Mononuclear cell (primary cell): ENCODE measurements around the gene TENM4. TPM values are rescaled to one million over a fixed set of nuclear protein-coding genes. Genes with fewer than 3 reads are reported as not detected.

Source experiments
- H3K27me3 ChIP-seq: 2 replicates; pipeline ENCODE4 v1.6.0; 2011; ENCODE audit warnings: low read length, control low read depth; ENCODE audit not compliant: insufficient read depth
- H3K4me1 ChIP-seq: 2 replicates; pipeline ENCODE4 v1.5.1; 2011; ENCODE audit warnings: mild to moderate bottlenecking, low read length, control low read depth; ENCODE audit not compliant: insufficient read depth
- H3K4me3 ChIP-seq: 2 replicates; pipeline ENCODE4 v1.5.1; 2011; ENCODE audit warnings: mild to moderate bottlenecking, low read length, moderate library complexity
- H3K9me3 ChIP-seq: 2 replicates; pipeline ENCODE4 v1.5.1; 2011; ENCODE audit warnings: low read depth, mild to moderate bottlenecking, control low read depth, low read length
- total RNA-seq: library from RNA; depleted of rRNA; stranded (reverse); fragments of >200 nt; gene quantifications from one replicate; pipeline ENCODE4 v1.2.3, GENCODE V29; 2012

TENM4 gene
- total RNA-seq, 1 donor = 0.63 TPM

DNA sequence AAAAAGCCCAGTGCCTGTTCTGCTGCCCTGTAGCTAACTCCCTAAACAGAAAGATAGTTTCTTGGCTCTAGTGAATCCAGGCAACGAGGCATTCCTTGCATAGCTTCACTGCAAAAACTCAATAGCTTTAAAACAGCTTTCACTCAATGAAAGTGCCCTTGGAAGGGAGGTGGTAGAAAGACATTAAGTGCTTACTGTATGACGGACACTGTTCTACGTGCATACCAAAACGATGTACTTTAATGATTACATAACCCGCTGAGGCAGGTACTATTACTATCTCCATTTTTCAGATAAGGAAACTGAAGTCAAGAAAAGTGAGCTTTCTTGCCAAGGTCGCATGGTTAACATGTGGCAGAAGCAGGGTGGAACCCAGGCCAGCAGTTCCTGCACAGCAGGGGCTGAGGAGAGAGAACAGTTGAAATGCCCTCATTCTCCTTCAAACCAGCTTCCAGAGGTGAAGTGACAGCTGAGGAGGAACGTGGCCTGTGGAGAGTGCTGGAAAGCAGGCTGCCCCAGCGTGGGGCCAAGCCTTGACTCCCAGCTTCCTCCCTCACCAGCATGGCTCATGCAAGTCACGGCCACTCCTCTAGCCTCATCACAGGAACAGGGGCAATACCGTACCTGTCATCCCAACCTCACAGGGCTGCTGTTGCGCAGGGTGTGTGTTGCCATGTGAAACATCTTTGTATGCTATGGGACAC lies 638.6 kb downstream of the TENM4 start:
- Histone ChIP-seq H3K4me3 (no peak overlapping the region), H3K4me1 (peaks cover 36% of the 10 kb centered on the region), H3K27me3 (no peaks in the 10 kb centered on the region), H3K9me3 (no peaks in the 10 kb centered on the region)

DNA sequence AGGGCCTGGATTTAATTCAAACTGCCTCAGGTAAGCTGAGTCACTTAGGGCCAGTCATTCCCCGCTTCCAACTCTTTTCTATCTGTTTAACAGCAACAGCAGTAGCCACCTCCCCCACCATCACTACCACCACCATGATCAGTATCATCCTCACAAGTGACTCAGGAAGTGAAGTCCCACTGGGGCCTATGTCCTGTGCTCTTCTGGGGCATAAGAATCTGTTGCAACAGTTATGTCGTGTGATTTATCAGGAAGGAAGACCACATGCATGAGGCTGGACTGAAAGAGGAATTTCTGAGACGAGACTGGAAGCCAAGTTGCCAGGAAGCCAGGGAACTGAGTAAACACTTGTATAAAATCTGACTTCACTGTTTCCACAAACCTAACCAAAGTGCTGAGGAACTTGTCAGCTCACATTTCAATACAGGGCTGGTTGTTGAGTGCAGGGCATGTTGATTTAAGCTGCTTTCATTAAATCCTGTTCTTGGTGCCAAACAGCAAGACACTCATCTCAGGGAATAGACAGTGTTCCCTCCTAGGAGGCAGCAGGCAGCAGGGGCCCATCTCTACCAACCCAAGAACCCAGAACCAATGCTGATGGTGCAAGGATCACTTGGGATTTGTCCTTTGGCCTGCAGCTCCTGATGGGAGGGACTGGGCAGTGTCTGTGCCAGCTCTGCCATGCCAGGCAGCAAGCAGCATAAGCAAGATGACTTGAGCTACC lies 639.5 kb downstream of the TENM4 start:
- no peaks in the 10 kb centered on the region for H3K27me3 ChIP-seq
- peaks cover 33% of the 10 kb centered on the region for H3K4me1 ChIP-seq
- no peak overlapping the region for H3K4me3 ChIP-seq
- no peaks in the 10 kb centered on the region for H3K9me3 ChIP-seq

DNA sequence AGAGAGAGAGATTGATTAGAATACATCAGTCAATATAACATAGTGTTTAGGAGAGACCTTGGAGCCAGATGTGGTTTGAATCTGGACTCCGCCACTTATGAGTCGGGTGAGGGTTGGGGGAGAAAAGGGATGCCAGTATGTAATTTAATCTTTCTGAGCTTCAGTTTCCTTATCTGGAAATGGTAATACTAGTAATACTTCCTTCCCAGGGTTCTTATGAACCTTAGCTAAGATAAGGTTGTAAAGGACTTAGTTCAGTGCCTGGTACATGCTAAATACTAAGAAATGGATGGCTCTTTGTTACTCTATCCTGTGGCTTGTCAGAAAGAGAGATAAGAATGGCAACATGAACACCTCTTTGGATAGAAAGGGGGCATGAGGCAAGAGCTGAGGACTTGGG lies 640.1 kb downstream of the TENM4 start:
- H3K4me3 ChIP-seq = no peak overlapping the region
- H3K4me1 ChIP-seq = peaks cover 27% of the 10 kb centered on the region
- H3K27me3 ChIP-seq = no peaks in the 10 kb centered on the region
- H3K9me3 ChIP-seq = no peaks in the 10 kb centered on the region

DNA sequence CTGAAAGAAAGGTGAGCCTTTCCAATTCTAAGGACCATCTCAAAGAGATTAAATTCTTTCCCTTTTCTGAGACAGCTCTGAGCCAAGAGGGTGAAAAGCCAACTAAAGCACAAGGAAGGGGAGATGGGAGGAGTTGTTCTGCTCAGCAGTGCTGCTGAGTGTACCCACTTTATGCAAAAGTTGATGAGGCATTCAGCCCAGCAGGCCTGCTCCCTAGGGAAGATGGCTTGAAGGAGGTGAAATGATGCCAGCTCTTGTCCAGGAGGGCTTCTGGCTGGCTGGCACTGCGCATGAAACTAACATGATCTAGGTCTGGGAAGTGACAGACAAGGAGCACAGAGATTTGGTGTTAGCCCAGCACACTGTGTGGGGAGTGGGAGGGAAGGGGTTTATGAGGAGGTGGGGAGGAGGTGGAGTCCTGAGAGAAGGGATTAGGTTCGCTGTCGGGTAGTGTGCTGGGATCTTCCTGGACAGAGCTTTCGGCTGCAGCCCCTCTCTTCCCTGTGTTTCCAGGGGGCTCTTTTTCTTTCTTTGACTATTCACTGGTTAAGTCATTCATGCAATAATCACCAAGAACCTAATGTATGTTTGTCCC lies 640.6 kb downstream of the TENM4 start:
- Histone ChIP-seq H3K9me3 (no peaks in the 10 kb centered on the region), H3K4me3 (no peak overlapping the region), H3K27me3 (no peaks in the 10 kb centered on the region), H3K4me1 (peaks cover 27% of the 10 kb centered on the region)

DNA sequence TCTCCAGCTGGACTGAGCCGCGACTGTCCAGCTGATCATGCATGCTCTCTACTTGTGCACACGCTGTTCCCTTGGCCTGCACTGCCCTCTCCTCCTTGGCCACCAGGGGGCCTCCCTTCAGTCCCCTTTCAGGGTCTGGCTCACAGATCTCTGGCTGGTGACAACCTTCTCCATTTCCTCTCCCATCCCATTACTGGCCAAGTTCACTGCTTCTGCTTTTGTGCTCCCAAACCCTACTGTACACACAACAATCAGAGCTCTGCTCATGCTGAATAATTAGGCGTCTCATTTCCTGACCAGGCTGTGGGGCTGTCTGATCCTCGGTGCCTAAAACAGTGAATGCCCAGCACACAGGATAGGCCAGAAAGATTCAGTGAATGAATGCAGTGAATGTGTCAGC lies 642.2 kb downstream of the TENM4 start:
- H3K9me3 ChIP-seq = no peaks in the 10 kb centered on the region

DNA sequence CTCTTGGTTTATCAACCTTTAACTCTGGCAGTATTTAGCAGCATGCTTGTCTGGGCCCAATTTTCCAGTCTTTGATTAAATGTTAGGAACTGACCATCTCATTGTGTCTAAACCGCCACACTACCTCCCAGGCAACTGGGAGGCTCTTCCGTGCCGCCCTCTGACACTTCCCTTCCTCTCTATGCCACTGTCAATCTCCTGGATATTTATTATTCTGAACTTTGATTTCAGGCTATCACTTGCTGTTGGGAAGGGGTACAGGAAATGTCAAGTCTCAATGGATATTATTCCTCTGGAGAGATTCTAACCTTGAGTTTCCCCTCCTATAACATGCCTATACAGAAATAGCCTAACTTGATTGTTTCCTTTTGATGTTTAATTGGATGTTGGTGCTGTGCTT lies 643.3 kb downstream of the TENM4 start:
- Histone ChIP-seq H3K9me3 (no peaks in the 10 kb centered on the region), H3K4me1 (peaks cover 27% of the 10 kb centered on the region), H3K4me3 (no peak overlapping the region), H3K27me3 (no peaks in the 10 kb centered on the region)

More for the DNA sequence above, 642.2 kb downstream of the TENM4 start:
- Histone ChIP-seq H3K27me3 (no peaks in the 10 kb centered on the region), H3K4me1 (peaks cover 27% of the 10 kb centered on the region), H3K4me3 (no peak overlapping the region)

DNA sequence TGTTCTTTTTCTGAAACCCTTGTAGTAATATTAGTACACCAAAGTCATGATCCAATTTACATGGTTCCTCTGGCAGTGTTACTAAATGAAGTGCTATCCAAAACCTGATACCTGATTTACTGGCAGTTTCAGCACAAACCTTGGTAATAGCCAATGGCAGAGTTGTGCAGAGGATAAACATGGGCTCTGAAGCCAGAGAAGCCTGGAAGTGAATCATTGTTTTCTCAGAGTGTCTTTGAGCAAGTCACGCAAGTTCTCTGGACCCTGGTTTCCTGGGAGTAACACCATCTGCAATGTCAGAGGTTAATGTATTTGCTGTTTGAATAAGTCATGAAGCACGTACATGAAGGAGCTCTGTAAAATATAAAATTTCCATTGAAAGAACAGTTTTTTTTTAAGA lies 643.9 kb downstream of the TENM4 start:
- Histone ChIP-seq H3K4me1 (peaks cover 21% of the 10 kb centered on the region), H3K4me3 (no peak overlapping the region), H3K27me3 (no peaks in the 10 kb centered on the region), H3K9me3 (no peaks in the 10 kb centered on the region)

DNA sequence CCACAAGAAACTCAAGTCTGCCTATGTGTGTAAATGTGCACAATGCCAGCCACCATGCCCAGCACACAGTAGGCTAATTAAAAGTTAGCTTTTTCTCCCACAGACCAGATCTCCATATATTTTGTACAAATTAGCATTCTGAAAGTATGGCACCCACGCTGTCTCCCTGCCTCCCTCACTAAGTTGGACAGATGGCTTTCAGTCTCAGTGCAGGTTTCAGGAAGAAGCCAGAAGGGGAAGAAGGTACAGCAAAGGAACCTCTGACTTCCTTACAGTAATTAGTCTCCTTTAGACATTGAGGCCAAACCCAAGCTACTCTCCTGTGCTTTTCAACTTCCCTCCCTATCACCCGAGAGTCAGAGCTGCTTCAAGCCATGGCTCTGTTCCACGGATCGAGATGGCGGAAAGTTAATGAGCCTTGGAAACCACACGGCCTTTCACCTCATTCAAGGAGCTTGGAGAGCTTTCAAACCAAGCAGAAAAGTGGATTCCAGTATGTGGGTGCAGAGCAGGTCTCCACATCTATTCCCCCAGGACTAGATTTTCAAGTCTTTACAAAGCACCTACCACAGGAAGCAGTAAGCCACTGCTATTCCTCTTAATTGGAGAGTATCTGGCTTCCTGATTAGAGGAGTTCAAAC lies 645.1 kb downstream of the TENM4 start:
- H3K9me3 ChIP-seq = no peaks in the 10 kb centered on the region
- no peak overlapping the region for H3K4me3 ChIP-seq
- H3K4me1 ChIP-seq = peaks cover 9% of the 10 kb centered on the region
- H3K27me3 ChIP-seq = no peaks in the 10 kb centered on the region

DNA sequence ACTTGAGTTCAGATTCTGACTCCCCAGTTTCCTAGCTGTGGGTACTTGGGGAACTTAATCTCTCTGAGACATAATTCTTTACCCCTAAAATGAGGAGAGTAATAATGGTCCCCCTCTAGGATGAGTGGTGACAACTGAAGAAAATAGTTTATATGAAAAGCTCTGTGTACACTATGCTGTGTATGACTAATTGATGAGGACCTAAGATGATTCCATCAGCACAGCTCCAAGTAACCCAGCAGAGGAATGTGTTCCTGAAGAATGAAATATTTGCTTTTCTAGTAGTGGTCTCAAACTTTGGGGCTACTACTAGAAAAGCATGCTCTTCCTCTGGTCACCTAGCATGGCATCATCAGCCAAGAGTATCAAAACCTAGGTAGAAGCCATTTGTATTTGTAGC lies 648.9 kb downstream of the TENM4 start:
- Histone ChIP-seq H3K27me3 (no peaks in the 10 kb centered on the region), H3K9me3 (no peaks in the 10 kb centered on the region), H3K4me3 (no peak overlapping the region), H3K4me1 (no peaks in the 10 kb centered on the region)

DNA sequence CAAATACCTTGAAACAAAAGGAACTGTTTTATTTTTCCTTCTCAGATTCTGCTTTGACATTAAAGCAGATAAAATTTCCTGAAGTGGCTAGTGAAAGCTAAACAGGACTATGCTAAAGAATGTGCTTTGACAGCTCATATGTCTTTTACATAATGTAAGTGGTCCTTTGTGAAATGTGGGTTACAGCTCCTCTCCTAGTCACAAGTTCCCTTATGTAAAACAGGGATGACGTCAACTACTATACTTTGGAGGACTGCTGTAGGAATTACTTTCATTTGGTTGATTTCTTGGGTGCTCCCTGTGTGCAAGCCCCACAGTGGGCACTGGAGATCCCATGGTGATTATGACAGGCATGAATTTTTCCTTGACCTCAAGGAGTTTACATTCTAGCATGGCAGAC lies 649.6 kb downstream of the TENM4 start:
- H3K9me3 ChIP-seq = no peaks in the 10 kb centered on the region
- no peak overlapping the region for H3K4me3 ChIP-seq
- H3K27me3 ChIP-seq = no peaks in the 10 kb centered on the region
- H3K4me1 ChIP-seq = no peaks in the 10 kb centered on the region

DNA sequence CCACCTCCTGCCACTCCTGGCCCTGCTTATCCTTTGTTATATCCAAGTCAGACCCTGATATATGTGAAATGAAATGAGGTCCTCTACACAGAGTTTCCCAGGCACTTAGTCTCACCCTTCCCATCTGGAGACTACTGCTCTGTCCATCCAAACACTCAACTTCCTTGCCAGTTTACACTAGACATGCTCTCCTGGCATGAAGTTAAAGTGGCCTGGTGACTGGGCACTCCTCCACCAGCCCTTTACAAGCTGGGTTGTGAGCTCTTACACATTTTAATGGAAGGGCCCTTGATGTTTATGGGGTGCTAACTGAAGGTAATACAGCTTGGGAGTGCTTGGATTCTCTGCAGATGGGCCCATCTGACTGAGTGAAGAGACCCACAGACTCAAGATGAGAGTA lies 650.0 kb downstream of the TENM4 start:
- Histone ChIP-seq H3K9me3 (no peaks in the 10 kb centered on the region), H3K4me1 (no peaks in the 10 kb centered on the region), H3K27me3 (no peaks in the 10 kb centered on the region), H3K4me3 (no peak overlapping the region)

DNA sequence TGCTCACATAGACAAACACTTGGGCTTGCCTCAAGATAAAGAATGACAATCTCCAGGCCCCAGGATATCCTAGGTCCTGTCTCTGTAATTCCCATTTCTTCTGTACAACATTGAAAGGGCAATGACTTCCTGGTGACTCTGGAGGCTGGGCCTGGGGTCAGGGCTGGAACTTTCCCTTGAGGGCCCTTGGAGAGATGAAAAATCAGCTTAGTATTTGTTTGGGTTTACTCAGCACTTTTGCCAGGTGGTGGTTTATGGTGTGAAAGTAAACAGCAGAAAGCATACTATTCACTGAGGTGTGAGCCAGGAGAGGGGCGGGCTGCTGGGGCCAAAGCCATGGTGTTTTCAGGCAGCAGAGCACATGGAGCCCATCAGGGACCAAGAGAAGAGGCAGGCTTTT lies 651.5 kb downstream of the TENM4 start:
- Histone ChIP-seq H3K4me1 (no peaks in the 10 kb centered on the region), H3K9me3 (no peaks in the 10 kb centered on the region), H3K4me3 (no peak overlapping the region), H3K27me3 (no peaks in the 10 kb centered on the region)

DNA sequence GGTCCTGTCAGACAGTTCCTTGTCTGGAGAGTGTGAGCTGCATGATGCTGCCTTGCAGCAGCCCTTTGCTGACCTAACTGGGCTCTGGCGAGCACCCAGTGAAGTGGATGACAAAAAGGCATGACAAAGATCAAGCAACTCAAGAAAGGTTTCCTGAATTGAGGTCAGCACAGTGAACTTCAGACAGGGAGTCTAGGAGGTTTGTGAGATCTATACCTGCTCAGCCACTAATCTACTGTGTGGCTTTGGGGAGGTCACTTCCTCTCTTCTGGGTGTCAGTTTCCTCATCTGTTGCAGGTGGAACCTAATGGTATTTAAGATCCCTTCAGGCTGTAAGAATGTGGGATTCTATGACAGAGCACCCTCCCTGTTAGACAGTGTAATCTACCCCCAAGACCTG lies 652.3 kb downstream of the TENM4 start:
- Histone ChIP-seq H3K4me1 (no peaks in the 10 kb centered on the region), H3K4me3 (no peak overlapping the region), H3K9me3 (no peaks in the 10 kb centered on the region), H3K27me3 (no peaks in the 10 kb centered on the region)

DNA sequence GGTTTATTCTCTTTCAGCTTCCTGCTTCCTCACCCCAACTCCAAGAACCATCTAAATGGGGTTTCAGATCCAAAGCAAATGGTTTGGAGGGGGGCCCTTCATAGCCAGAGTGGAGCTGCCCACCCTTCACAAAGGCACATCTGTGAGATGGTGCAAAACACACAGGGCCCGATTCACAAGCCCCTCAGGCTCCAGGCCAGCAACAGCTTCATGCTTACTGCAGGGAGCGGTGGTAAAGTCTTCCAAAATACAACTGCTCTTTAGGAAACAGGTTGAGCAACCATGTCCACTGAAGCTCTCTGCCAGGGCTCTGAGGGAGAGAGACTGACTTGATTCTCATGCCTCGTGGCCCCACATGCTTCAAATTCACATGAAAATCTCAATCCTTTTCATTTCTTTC lies 653.1 kb downstream of the TENM4 start:
- H3K27me3 ChIP-seq = no peaks in the 10 kb centered on the region
- no peaks in the 10 kb centered on the region for H3K4me1 ChIP-seq
- no peaks in the 10 kb centered on the region for H3K9me3 ChIP-seq
- H3K4me3 ChIP-seq = no peak overlapping the region

DNA sequence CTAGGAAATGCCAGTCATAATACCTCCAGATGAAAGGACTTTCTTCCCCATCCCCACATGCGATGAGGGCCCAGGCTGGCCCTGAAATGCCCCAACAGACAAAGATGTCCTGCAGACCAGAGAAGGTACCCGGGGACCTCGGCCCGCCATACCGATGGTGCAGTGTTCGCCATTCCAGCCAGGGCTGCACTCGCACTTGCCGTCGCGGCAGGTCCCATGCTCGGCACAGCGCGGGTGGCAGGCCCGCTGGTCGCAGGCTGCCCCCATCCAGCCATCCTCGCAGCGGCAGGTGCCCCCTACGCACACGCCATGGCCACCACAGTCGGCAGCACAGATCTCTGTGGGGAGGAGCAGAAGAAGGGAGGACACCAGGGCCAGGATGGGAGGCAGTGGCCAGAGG lies 654.1 kb downstream of the TENM4 start:
- Histone ChIP-seq H3K4me1 (no peaks in the 10 kb centered on the region), H3K9me3 (no peaks in the 10 kb centered on the region), H3K27me3 (no peaks in the 10 kb centered on the region), H3K4me3 (no peak overlapping the region)
